ENCODE measurements around the gene ZNF292. TPM values are rescaled to one million over a fixed set of nuclear protein-coding genes. Genes with fewer than 3 reads are reported as not detected.
"Not testable (repeated sequence)": the region's sequence is repeated elsewhere in the genome, so short reads cannot be mapped to it uniquely, and the experiment has no call there.

Gene ZNF292
- total RNA-seq, 4 donors from 2014 or later: 46.2 to 55.5 (median 50.1) TPM

DNA sequence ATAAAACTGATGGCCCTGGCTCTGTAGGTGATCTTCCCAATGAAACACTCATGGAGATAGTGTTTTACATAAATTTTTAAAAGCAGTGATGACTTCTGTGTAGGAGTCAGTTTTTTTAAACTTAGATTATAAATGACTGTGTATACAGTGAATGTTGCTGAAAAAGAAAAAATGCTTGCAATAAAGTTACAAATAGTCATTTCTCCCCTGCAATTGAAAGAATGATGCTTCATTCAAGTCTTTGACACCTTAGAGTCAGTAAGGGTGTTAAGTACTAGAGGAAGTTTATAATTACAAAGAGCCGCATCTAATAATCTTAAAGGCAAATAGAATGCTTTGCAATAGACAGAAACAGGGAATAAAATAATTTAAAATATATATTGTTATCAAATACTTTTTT is 27.6 kb downstream of the ZNF292 start:
- H3K27ac ChIP-seq: no peak overlapping the region
- H3K36me3 ChIP-seq: no peaks in the 10 kb centered on the region
- H3K27me3 ChIP-seq: no peaks in the 10 kb centered on the region
- DNase-seq: no peak
- H3K9me3 ChIP-seq: no peaks in the 10 kb centered on the region
- TF ChIP-seq, protein P1, sequence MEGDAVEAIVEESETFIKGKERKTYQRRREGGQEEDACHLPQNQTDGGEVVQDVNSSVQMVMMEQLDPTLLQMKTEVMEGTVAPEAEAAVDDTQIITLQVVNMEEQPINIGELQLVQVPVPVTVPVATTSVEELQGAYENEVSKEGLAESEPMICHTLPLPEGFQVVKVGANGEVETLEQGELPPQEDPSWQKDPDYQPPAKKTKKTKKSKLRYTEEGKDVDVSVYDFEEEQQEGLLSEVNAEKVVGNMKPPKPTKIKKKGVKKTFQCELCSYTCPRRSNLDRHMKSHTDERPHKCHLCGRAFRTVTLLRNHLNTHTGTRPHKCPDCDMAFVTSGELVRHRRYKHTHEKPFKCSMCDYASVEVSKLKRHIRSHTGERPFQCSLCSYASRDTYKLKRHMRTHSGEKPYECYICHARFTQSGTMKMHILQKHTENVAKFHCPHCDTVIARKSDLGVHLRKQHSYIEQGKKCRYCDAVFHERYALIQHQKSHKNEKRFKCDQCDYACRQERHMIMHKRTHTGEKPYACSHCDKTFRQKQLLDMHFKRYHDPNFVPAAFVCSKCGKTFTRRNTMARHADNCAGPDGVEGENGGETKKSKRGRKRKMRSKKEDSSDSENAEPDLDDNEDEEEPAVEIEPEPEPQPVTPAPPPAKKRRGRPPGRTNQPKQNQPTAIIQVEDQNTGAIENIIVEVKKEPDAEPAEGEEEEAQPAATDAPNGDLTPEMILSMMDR (IDR thresholded peaks at IDR 0.05): no peak
- no peak for TF ChIP-seq POLR2A (IDR thresholded peaks at IDR 0.05)
- no peak overlapping the region for H3K4me3 ChIP-seq (replicated peaks in 1 of 3)
- intact Hi-C loops (cut with DNase I): no loop called here
- no peaks in the 10 kb centered on the region for H3K4me1 ChIP-seq
- WGBS, 2 donors: 93 to 96% methylated on average over 1 of the region's 1 CpG

DNA sequence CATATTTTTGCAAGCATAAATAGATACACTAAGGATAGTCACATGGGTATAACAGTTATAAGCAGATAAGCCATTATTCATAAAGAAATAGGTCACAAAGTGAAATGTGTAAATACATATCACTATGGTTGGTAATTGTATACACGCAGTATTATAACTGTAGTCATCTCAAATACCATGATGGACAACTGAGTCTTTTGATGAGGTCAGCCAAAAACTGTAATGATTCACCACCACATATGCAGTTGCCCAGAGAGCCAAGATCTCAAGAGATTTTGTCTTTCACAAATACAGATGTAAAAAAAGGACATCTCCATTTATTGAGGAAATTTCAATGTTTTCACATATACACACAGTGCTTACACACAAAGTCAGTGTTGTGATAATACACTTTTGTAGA is 28.3 kb downstream of the ZNF292 start:
- Histone ChIP-seq H3K36me3 (no peaks in the 10 kb centered on the region), H3K27ac (no peak overlapping the region), H3K4me3 (replicated peaks in 1 of 3) (no peak overlapping the region), H3K4me1 (no peaks in the 10 kb centered on the region), H3K9me3 (no peaks in the 10 kb centered on the region), H3K27me3 (no peaks in the 10 kb centered on the region)
- TF ChIP-seq, protein P1 (IDR thresholded peaks at IDR 0.05): no peak
- TF ChIP-seq POLR2A (IDR thresholded peaks at IDR 0.05): no peak
- intact Hi-C loops (cut with DNase I): no loop called here
- DNase-seq: no peak
- 94 to 98% methylated on average over 1 of the region's 1 CpG for WGBS, 2 donors

DNA sequence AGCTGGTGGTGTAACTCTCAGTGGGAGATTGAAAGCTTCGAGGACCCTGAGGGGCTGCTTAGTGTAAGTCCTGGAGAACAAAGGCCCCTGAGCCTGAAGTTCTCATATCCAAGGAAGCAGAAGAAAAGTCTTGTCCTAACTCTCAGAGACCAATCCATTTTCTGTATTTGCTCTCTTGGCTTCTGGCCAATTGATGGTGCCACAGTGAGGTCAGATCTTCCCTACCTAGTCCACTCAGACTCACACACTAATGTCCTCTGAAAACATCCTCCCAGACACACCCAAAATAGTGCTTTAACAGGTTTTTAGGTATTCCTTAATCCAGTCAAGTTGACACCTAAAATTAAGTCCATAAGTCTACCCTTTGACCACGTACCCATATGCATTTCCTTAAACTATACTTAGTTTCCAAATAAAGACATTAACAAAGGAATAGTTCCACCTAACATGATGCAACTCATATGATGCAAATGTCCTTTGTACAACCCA is 29.4 kb downstream of the ZNF292 start:
- intact Hi-C loops (cut with DNase I): no loop called here
- Histone ChIP-seq H3K4me3 (replicated peaks in 1 of 3) (no peak overlapping the region), H3K36me3 (no peaks in the 10 kb centered on the region), H3K4me1 (no peaks in the 10 kb centered on the region), H3K9me3 (no peaks in the 10 kb centered on the region), H3K27me3 (no peaks in the 10 kb centered on the region), H3K27ac (no peak overlapping the region)
- no peak for DNase-seq
- TF ChIP-seq, protein P1 (IDR thresholded peaks at IDR 0.05): no peak
- WGBS, 2 donors: 93 to 94% methylated on average over 2 of the region's 2 CpGs

DNA sequence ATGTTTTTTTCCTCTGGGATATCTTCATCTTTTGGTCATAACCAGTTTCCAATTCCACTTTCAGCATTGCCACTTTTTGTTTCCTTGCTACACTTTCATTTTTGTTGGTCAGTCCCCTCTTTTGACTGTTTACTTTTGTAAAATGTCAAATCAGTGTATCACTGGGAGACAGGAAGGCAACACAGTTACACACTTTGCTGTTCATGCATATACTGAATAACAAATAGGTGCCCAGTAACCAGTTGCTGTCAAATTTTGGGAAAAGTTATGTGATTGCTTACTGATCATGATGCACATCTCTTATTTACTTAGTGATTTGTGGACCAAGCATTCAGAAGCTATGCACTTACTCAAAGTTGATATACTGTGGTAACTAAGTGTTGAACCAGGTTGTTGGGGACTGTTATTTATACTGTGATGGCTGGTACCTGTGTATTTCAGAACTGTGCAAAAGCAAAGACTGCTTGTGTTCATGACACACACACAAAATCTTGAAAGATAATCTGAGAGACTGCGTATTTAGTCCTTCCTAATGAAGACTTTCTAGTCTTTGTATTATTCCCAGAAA is 41.0 kb downstream of the ZNF292 start:
- no peak for DNase-seq
- Histone ChIP-seq H3K4me3 (replicated peaks in 1 of 3) (no peak overlapping the region), H3K9me3 (no peaks in the 10 kb centered on the region), H3K27me3 (no peaks in the 10 kb centered on the region), H3K27ac (no peak overlapping the region), H3K36me3 (no peaks in the 10 kb centered on the region), H3K4me1 (no peaks in the 10 kb centered on the region)
- no peak for TF ChIP-seq POLR2A (IDR thresholded peaks at IDR 0.05)
- TF ChIP-seq, protein P1 (IDR thresholded peaks at IDR 0.05): no peak
- 36 to 100% methylated on average over 1 of the region's 1 CpG for WGBS, 2 donors
- intact Hi-C loops (cut with DNase I): no loop called here

DNA sequence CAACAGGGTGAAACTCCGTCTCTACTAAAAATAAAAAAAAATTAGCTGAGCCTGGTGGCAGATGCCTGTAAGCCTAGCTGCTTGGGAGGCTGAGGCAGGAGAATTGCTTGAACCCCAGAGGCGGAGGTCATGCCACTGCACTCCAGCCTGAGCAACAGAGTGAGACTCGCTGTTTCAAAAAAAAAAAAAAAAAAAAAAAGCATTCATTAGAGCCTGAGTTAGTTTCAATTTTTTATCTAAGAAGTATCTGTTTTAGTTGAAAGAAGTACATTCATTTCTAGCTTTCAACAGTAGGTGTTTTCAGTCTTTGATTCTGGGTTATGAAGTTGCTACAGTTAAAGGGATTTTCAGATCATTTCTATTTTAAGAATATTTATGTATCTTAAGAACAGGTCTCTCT is 42.2 kb downstream of the ZNF292 start:
- no peaks in the 10 kb centered on the region for H3K4me1 ChIP-seq
- no peak overlapping the region for H3K4me3 ChIP-seq (replicated peaks in 1 of 3)
- no peaks in the 10 kb centered on the region for H3K27me3 ChIP-seq
- DNase-seq: no peak
- H3K27ac ChIP-seq: no peak overlapping the region
- intact Hi-C loops (cut with DNase I): no loop called here
- H3K9me3 ChIP-seq: no peaks in the 10 kb centered on the region
- 96% methylated on average over 3 of the region's 3 CpGs for WGBS, 2 donors
- TF ChIP-seq, protein P1 (IDR thresholded peaks at IDR 0.05): no peak
- no peak for TF ChIP-seq POLR2A (IDR thresholded peaks at IDR 0.05)
- no peaks in the 10 kb centered on the region for H3K36me3 ChIP-seq

DNA sequence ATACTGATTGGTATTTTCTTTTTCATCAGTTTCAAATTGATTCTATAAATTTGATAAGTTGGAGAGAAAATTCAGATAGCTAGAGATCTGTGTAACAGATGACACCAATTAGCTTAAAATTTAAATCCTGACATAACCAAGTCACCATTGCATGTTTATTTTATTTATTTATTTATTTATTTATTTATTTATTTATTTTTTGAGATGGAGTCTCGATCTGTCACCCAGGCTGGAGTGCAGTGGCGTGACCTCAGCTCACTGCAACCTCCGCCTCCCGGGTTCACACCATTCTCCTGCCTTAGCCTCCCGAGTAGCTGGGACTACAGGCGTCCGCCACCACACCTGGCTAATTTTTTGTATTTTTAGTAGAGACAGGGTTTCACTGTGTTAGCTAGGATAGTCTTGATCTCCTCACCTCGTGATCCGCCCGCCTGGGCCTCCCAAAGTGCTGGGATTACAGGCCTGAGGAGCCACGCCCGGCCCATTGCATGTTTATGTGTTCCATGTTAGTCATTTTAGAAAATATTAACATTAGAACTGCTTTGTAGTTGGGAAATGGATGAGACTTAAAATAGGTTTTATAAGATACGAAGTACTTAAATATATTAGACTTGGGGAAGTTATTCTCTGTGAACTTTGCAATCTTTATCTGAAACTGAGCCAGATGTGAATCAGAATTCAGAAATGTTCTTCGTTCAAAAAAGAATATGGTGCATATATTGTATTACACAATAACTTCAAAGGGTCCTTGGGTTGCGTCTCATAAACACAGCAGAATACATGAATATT is 42.9 kb downstream of the ZNF292 start:
- H3K4me1 ChIP-seq; H3K27me3 ChIP-seq; H3K27ac ChIP-seq; H3K9me3 ChIP-seq; intact Hi-C loops (cut with DNase I); H3K4me3 ChIP-seq (replicated peaks in 1 of 3); H3K36me3 ChIP-seq; DNase-seq: not testable (repeated sequence)
- WGBS, 2 donors: 97 to 98% methylated on average over 15 of the region's 15 CpGs
